Hematopoietic multipotent progenitor cell treated with erythropoietin and hydrocortisone succinate and interleukin-3 and kit ligand, for 15 days (in vitro differentiated cells): ENCODE measurements around the gene AFAP1L2.

Experiments
- DNase-seq: peaks from one replicate; pipeline ENCODE4 v3.0.0-alpha.2; 2015; ENCODE audit warnings: low spot score

Gene AFAP1L2

GRCh38 chr10:114404171-114405010 lies at the start of gene AFAP1L2:
AFAP1L2 (minus strand) TSS chr10:114404502; CDS start chr10:114404455, 47 bp downstream.
- DNase-seq = no peak

- DNase-seq = no peak
Observed at GRCh38 chr10:114453576-114453975, 49.3 kb upstream of the AFAP1L2 start.

GRCh38 chr10:114448897-114449296 lies 44.6 kb upstream of the AFAP1L2 start:
- DNase-seq = no peak

- DNase-seq = no peak
Observed at GRCh38 chr10:114445332-114445731, 41.0 kb upstream of the AFAP1L2 start.

GRCh38 chr10:114444819-114445218 lies 40.5 kb upstream of the AFAP1L2 start:
- DNase-seq = no peak

- DNase-seq = no peak
Observed at GRCh38 chr10:114442091-114442630, 37.9 kb upstream of the AFAP1L2 start.

- DNase-seq = no peak
Observed at GRCh38 chr10:114441107-114441506, 36.8 kb upstream of the AFAP1L2 start.

GRCh38 chr10:114437473-114438292 lies 33.4 kb upstream of the AFAP1L2 start:
- no peak for DNase-seq

- DNase-seq = no peak
Observed at GRCh38 chr10:114436941-114437340, 32.6 kb upstream of the AFAP1L2 start.

- DNase-seq = no peak
Observed at GRCh38 chr10:114432566-114433093, 28.3 kb upstream of the AFAP1L2 start.

GRCh38 chr10:114431414-114432135 lies 27.3 kb upstream of the AFAP1L2 start:
- no peak for DNase-seq

GRCh38 chr10:114430688-114431413 lies 26.5 kb upstream of the AFAP1L2 start:
- DNase-seq = no peak

- DNase-seq = no peak
Observed at GRCh38 chr10:114429581-114430335, 25.5 kb upstream of the AFAP1L2 start.

GRCh38 chr10:114427124-114427852 lies 23.0 kb upstream of the AFAP1L2 start:
- DNase-seq = no peak

- DNase-seq = no peak
Observed at GRCh38 chr10:114426476-114426875, 22.2 kb upstream of the AFAP1L2 start.

- no peak for DNase-seq
Observed at GRCh38 chr10:114420811-114421485, 16.6 kb upstream of the AFAP1L2 start.

- no peak for DNase-seq
Observed at GRCh38 chr10:114418109-114418508, 13.8 kb upstream of the AFAP1L2 start.

- no peak for DNase-seq
Observed at GRCh38 chr10:114412907-114413797, 8.8 kb upstream of the AFAP1L2 start.
